HCT116 (cell line): ENCODE data around the gene CTLA4.

Experiments used
- CTCF ChIP-seq, 3 experiments: fragments of 200-600 bp in 1 of 3; sonication (generic) in 1 of 3; IDR thresholded peaks in 2 of 3; conservative IDR thresholded peaks in 1 of 3; 2 replicates each; pipeline ENCODE4 v1.5.1; 2012 to 2017; ENCODE audit warnings: low read depth in 2 of 3, low read length in 2 of 3, antibody characterized with exemption in 1 of 3, borderline replicate concordance in 1 of 3, control low read depth in 1 of 3, mild to moderate bottlenecking in 1 of 3, mixed read lengths in 1 of 3, mixed run types in 1 of 3, moderate library complexity in 1 of 3; ENCODE audit not compliant: insufficient read depth in 1 of 3
- ELF1 ChIP-seq: IDR thresholded peaks from 2 replicates; pipeline ENCODE4 v1.6.1; 2012; ENCODE audit warnings: low read depth, borderline replicate concordance
- EZH2 ChIP-seq: fragments of 200-600 bp; sonication (generic); IDR thresholded peaks from 2 replicates; pipeline ENCODE4 v1.6.1; 2017; ENCODE audit warnings: antibody characterized with exemption, mixed run types
- EZH2phosphoT487 ChIP-seq: fragments of 200-600 bp; IDR thresholded peaks from 2 replicates; pipeline ENCODE4 v1.6.1; 2018; ENCODE audit warnings: antibody characterized with exemption, borderline replicate concordance
- MAX ChIP-seq: IDR thresholded peaks from 2 replicates; pipeline ENCODE4 v1.6.1; 2012
- POLR2A ChIP-seq: IDR thresholded peaks from 2 replicates; pipeline ENCODE4 v1.7.0; 2011; ENCODE audit warnings: borderline replicate concordance; ENCODE audit not compliant: insufficient read depth, insufficient read length; ENCODE audit errors: extremely low read depth
- SIN3A ChIP-seq: IDR thresholded peaks from 2 replicates; pipeline ENCODE4 v1.6.1; 2012; ENCODE audit warnings: low read depth
- SRF ChIP-seq: IDR thresholded peaks from 2 replicates; pipeline ENCODE4 v1.6.1; 2012; ENCODE audit warnings: low read depth
- ZNF274 ChIP-seq: fragments of 200-500 bp; sonication (Bioruptor generic); IDR thresholded peaks from 2 replicates; pipeline ENCODE4 v1.6.1; 2014; ENCODE audit warnings: mild to moderate bottlenecking, low read depth, low read length, inconsistent platforms
- TF ChIP-seq, protein P1 (sequence below): IDR thresholded peaks from 2 replicates; pipeline ENCODE4 v1.6.1; 2012; ENCODE audit warnings: low read depth

- TF ChIP-seq, protein P1, sequence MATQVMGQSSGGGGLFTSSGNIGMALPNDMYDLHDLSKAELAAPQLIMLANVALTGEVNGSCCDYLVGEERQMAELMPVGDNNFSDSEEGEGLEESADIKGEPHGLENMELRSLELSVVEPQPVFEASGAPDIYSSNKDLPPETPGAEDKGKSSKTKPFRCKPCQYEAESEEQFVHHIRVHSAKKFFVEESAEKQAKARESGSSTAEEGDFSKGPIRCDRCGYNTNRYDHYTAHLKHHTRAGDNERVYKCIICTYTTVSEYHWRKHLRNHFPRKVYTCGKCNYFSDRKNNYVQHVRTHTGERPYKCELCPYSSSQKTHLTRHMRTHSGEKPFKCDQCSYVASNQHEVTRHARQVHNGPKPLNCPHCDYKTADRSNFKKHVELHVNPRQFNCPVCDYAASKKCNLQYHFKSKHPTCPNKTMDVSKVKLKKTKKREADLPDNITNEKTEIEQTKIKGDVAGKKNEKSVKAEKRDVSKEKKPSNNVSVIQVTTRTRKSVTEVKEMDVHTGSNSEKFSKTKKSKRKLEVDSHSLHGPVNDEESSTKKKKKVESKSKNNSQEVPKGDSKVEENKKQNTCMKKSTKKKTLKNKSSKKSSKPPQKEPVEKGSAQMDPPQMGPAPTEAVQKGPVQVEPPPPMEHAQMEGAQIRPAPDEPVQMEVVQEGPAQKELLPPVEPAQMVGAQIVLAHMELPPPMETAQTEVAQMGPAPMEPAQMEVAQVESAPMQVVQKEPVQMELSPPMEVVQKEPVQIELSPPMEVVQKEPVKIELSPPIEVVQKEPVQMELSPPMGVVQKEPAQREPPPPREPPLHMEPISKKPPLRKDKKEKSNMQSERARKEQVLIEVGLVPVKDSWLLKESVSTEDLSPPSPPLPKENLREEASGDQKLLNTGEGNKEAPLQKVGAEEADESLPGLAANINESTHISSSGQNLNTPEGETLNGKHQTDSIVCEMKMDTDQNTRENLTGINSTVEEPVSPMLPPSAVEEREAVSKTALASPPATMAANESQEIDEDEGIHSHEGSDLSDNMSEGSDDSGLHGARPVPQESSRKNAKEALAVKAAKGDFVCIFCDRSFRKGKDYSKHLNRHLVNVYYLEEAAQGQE, result no peak
- TF ChIP-seq ZNF274 (no peak), POLR2A (no peak), SIN3A (no peak), CTCF (IDR thresholded peaks at IDR 0.05 in 2 of 3, conservative IDR thresholded peaks at IDR 0.05 in 1 of 3; ENCODE audit: borderline replicate concordance in 1 of 3, insufficient read depth in 1 of 3, low read depth in 2 of 3, low read length in 2 of 3) (no peak), EZH2 (no peak), MAX (no peak), ELF1 (no peak), EZH2phosphoT487 (no peak), SRF (no peak)
Measured at GRCh38 chr2:203918264-203918663, 50.7 kb downstream of the CTLA4 start.
